ENCODE results near the gene RIOK2.

RIOK2 gene

DNA sequence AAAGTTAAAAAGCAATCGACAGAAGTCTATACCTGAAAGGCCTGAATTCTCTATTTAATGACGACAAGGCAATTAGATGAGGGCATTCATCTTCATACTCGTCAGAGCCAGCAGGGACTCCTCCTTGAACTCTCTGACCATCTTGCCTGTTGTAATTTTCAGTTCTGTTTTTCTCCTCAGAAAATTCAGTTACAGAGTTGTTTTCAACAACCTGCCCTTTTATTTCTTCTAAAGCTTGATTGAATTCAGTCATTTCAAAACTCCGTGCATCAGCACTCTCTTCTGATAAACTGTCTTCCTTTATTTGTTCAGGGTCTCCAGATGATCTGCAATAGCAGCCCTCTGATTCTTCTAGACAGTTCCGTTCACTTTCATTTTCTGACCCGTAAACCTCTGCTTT lies 15.6 kb downstream of the RIOK2 start:
- DNase-seq (ENCODE audit: low spot score): no peak

DNA sequence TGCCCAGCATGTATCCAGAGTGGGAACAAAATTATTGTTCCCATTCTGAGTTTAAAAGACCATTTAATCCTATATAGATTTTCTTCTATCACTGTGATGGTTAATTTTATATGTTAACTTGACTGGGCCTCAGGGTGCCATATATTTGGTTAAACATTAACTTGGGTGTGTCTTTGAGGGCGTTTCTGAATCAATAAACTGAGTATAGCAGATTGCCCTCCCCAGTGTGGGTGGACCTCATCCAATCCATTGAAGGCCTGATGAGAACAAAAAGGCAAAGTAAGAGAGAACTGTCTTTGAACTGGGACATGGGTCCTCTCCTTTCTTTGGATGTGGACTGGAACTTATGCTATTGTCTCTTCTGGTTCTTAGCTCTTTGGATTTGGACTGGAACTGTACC lies 17.3 kb downstream of the RIOK2 start:
- DNase-seq (ENCODE audit: low spot score): no peak

DNA sequence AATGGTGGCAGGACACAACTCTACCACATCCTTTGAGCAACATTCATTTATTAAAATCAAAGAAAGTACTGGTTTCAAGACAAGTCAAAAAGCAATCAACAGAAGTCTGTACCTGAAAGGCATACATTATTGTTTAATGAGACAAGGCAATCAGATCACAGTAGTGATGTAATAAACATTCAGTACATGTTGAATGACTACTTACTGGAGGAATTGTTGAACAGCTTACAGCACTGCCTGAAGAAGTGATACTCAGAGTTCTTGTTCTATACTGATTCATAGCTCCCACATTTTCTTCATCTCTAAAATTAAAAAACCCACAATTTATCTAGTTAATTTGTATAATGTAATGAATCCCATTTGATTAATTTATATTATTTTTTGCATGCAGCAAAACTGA lies 18.2 kb downstream of the RIOK2 start:
- peak; percentile 16 for DNase-seq (ENCODE audit: low spot score)

- DNase-seq (ENCODE audit: low spot score): no peak
Measured at GRCh38 chr5:97163790-97164285, 19.2 kb downstream of the RIOK2 start.

DNA sequence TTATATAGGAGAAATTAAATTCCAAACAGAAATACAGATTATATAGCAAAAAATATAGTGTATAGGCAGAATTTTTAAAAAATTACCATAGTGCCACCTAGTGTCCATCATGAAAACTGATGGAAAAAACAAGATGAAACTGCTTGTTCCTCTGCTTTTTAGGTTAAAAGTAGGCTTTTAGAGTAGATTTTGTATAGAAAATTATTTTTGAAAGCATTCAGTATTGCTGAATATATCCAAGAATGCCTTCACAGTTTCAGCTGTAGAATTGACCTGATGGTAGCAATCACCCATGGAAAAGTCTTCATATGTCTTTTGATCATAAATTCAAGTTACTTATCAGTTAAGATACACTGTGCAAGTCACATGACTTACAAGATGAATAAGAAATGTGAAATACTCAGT lies 19.7 kb downstream of the RIOK2 start:
- peak; percentile 35 for DNase-seq (ENCODE audit: low spot score)

- peak; percentile 79 for DNase-seq (ENCODE audit: low spot score)
Measured at GRCh38 chr5:97162045-97162444, 21.0 kb downstream of the RIOK2 start.

DNA sequence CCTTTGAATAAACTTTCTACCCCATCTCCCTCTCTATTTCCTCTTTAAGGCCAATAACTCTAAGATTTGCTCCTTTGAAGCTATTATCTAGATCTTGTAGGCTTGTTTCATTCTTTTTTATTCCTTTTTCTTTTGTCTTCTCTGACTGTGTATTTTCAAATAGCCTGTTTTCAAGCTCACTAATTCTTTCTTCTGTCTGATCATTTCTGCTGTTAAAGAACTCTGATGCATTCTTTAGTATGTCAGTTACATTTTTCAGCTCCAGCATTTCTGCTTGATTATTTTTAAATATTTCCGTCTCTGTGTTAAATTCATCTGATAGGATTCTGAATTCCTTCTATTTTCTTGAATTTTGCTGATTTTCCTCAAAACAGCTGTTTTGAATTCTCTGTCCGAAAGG lies 25.4 kb downstream of the RIOK2 start:
- DNase-seq (ENCODE audit: low spot score): no peak

DNA sequence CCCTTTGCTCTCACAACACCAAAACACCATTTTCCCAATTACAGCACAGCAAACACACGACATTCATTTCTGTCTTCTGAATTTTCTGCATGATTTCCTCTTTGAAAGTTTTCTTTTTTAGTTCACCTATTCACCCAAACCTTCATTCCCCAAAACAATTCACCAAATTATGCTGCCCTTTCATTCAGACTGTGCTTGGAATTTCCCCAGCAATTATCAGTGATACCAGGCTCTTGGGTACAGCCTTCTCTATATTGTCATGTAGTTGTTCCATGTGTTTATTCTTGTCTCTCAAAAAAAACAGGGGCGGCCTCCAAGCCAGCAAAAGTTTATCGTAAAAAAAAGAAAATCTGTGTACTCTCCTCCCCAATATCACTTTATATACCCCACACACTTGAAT lies 31.7 kb downstream of the RIOK2 start:
- no peak for DNase-seq (ENCODE audit: low spot score)

GRCh38 chr5:97150401-97150800 lies 32.6 kb downstream of the RIOK2 start:
- no peak for DNase-seq (ENCODE audit: low spot score)

DNA sequence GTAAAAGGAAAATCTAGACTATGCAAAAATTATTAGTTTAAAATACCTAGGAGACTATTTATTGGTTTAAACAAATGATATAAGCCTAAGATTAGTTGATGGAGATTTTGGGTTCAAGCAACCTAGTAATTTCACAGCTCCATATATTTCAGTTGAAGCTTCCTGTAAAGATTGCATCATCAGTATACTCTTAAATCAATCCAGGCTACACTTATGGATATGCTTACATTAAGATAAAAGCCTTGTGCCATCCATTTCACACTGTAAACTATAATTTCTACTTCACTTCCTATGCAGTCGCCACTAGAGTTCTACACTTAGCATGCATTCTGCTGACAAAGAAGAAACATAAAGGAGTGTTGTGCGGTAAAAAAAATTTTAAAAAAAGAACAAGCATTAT lies 33.3 kb downstream of the RIOK2 start:
- DNase-seq (ENCODE audit: low spot score): no peak

DNA sequence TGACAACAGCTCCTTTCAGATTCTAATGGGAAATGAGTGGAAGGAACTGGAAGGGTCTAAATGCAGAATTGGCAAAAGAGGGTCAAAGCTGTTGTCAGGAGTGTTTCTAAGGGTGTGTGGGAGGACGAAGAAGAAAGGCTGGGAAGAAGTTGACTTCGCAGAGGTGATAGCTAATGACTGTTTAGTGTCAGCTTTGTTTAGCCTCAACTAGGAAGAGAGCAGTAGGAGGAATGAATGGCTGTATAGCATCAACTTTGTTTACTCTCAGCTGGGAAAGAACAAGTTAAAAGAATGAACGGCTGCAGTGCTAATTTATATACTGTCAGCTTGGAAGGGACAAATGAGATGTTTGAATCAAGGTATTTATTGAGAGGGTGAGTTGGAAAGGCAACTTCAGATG lies 34.8 kb downstream of the RIOK2 start:
- DNase-seq (ENCODE audit: low spot score): no peak

DNA sequence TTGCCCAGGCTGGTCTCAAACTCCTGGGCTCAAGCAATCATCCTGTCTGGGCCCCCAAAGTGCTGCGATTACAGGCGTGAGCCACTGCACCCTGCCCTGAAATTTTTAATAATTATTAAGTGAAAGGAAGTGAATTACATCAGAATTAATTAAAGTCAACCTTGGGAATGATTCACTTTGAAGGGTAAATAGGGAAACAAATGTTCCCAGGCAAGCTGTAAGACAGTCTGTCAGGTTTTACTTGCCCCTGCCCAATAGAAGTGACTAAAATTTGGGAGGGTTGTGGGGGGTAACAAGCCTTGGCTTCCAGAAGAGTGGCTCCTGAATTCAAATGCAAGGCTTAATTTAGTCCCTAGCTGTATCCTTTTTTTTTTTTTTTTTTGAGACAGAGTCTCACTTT lies 39.3 kb downstream of the RIOK2 start:
- peak; percentile 47 for DNase-seq (ENCODE audit: low spot score)

DNA sequence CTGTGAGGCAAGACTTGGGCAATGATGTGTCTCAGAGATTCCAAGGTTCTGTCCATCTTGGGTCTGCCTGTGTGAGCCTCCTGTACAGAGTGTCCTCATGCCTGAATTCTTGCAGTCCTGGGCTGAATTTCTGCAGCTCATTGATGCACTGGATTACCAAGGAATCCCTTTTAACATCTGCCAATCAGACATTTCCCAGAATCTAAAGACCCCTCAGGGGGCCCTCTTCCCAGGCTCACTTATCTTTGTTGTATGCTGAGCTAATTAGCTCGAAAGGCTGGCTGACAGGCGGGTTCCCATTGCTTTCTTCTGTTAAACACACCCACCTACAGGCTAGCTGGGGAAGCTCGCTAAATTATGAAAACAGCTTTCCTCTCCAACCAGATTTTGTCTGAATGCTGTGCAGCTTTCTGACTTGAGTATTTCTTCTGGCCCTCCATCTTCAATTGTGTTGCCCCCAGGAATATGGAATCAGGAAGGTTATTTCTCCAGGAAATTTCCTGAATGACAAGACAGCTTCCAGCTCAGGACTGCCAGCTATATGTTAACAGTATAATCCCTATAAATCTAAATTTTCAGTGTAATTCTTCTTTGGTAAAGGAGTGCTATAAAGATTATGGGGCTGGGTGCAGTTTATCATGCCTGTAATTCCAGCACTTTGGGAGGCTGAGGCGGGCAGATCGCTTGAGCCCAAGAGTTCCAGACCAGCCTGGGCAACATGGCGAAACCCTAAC lies 40.4 kb downstream of the RIOK2 start, which contains the start of gene LIX1:
Gene LIX1 (minus strand): TSS at position 91 of the 734 bp plus-strand sequence. CDS start 35 bp downstream, at position 56.
- DNase-seq (ENCODE audit: low spot score): peak; percentile 63

DNA sequence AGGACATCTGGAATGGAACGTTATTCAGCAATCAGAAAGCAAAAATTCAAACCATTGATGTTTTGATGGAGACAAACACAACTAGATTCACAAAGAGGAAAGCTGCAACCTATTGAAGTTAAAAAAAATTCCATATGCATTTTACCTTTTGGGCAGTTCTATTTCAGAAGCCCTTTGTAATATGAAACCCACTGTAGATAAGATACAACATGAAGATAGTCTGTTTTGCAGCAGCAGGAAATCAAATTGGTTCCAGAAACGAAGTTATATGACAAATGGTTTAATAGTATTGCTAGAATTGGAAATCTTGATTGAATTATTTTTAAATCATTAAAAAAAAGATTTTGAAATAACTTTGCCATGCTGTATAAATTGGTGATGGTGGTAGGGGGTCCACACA lies 41.5 kb downstream of the RIOK2 start:
- DNase-seq (ENCODE audit: low spot score): no peak

DNA sequence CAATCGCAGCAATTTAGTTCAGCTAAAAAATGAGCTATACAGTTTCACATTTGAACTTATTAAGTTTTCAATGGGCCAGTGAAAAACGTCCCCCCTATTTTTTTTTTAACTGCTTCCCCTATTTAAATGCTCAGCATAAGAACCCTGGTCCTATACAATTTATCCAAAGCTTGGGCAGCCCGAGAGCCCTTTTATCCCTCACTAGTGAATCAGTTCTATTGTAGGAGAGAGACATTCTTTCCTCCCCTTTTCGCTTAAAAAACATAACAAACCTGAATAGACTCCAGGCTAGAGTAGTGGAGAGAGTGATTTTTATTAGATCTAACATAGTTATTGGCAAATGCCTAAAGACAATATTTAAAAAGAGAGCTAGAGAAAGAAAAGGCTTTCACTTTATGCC lies 42.0 kb downstream of the RIOK2 start:
- no peak for DNase-seq (ENCODE audit: low spot score)

GRCh38 chr5:97140250-97140649 lies 42.8 kb downstream of the RIOK2 start:
- DNase-seq (ENCODE audit: low spot score): peak; percentile 31

- DNase-seq (ENCODE audit: low spot score): no peak
Measured at GRCh38 chr5:97136475-97136874, 46.6 kb downstream of the RIOK2 start.

DNA sequence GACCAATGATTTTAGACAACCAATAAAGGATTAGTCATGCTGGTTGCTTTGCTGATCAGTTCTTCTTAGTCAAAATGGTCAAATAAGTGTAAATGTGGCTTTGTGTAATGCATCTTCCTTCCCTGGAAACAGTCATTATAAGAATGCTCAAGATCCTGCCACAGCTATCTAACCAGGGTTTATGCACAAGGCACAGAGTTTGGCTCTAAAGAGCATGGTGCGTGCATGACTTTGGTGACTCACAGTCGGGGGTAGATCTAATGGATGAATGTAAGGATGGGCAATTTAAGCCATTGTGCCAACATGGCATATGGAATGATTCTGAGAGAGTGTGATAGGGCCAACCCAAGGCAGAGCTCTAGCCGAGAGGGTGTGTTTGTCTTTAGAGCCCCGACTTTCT lies 47.2 kb downstream of the RIOK2 start:
- DNase-seq (ENCODE audit: low spot score): no peak

DNA sequence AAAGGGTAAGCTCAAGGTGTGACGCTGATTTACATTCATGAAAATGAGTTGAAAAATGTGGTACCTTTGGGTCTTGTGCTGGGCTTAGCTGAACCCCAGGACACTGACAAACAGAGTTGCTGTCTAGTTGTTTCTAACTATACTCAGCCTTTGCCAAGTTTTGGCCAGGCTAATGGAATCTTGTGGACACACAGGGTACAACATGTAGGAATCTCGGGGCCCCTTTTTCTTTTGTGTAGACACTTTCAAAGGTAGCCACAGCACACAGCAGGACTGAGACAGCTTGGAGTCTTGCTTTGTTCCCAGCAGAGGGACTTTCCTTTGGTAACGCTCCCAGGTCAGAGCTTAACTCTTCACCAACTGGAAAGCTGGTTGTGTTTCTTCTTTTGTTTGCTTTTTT lies 48.4 kb downstream of the RIOK2 start:
- no peak for DNase-seq (ENCODE audit: low spot score)

- peak; percentile 2 for DNase-seq (ENCODE audit: low spot score)
Measured at GRCh38 chr5:97133101-97133500, 49.9 kb downstream of the RIOK2 start.

DNA sequence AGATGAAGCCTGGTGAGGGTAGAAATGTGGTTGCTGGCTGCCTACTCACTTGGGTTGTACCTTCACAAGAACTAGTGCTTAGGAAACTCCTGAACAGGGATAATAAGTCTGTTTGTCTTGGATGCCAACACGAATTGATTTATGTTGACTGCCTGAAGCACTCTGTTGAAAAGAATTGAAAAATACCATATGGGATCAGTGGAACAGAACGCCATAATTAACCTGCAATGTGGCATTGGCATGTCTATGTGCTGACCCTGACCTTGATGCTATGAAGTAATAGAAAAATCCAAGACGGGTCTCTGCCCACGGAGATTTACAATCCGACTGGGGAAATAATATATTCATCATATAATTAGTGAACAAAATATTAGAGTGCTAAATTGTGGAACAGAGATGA lies 51.1 kb downstream of the RIOK2 start:
- no peak for DNase-seq (ENCODE audit: low spot score)

- no peak for DNase-seq (ENCODE audit: low spot score)
Measured at GRCh38 chr5:97131139-97131710, 51.8 kb downstream of the RIOK2 start.

DNA sequence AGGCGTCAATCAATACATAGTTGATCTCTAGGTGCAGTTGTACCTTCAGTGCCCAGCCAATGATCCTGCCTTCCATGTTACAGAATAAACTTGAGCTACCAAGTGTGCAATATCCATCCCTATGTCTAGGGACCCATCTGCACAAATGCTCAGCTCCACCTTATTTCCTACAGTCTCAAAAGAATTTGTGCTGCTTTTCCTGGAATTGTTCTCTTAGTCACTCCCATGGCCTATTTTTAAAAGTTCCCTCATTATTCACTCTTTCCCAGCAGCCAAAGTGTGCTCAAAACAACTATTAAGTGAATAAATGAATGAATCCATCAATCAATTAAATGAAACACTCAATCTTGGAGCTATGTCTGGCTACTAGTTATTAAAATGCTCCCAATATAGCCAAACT lies 55.3 kb downstream of the RIOK2 start:
- DNase-seq (ENCODE audit: low spot score): no peak
